ENCODE measurements around the gene CTNNA2.

CTNNA2 gene

DNA sequence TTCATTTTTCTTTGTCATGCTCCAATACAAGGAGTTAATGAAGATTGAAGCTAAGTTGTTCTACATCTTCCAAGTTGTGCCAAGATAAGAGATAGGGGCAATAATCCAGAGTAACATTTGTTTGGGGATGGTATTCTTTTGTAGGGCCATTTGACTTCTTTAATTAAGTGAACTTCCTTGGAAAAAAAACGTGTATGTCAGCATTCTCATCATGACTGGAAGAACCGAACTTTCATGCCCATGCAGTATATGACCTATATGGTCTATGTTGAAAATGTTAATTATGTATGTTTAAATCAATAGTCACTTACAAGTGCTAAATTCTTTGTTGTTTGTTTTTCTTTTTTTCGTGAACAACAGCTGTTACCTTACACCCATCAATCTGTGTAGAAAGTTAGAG lies 1111.2 kb downstream of the CTNNA2 start:
- TF ChIP-seq, protein P1, sequence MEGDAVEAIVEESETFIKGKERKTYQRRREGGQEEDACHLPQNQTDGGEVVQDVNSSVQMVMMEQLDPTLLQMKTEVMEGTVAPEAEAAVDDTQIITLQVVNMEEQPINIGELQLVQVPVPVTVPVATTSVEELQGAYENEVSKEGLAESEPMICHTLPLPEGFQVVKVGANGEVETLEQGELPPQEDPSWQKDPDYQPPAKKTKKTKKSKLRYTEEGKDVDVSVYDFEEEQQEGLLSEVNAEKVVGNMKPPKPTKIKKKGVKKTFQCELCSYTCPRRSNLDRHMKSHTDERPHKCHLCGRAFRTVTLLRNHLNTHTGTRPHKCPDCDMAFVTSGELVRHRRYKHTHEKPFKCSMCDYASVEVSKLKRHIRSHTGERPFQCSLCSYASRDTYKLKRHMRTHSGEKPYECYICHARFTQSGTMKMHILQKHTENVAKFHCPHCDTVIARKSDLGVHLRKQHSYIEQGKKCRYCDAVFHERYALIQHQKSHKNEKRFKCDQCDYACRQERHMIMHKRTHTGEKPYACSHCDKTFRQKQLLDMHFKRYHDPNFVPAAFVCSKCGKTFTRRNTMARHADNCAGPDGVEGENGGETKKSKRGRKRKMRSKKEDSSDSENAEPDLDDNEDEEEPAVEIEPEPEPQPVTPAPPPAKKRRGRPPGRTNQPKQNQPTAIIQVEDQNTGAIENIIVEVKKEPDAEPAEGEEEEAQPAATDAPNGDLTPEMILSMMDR (IDR thresholded peaks at IDR 0.05; ENCODE audit: low read depth, low read length): no peak
- DNase-seq: no peak
- Histone ChIP-seq H3K4me3 (ENCODE audit: low read depth, low read length) (no peak overlapping the region), H3K9me3 (ENCODE audit: severe bottlenecking) (no peaks in the 10 kb centered on the region), H3K27me3 (ENCODE audit: insufficient read depth, low read depth, severe bottlenecking) (no peaks in the 10 kb centered on the region), H3K27ac (no peak overlapping the region), H3K36me3 (no peaks in the 10 kb centered on the region)

DNA sequence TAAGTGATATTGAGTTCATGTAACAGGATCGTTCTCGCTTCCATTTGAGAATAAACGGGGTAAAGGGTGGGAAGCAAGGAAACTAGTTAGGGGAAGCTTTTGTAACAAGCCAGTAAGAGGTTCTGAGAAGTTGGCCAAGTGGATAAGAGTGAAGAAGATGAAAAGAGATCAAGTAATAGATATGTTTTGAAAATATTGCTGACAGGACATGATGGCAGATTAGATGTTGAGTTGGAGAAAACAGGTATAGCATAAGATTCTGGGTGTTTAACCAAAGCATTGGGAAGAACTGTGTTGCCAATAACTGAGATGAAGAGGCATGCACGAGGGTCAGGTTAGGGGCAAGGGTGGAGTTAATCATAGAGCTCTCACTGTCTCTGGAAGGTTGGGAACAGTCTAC lies 1121.7 kb downstream of the CTNNA2 start:
- no peaks in the 10 kb centered on the region for H3K27me3 ChIP-seq (ENCODE audit: insufficient read depth, low read depth, severe bottlenecking)
- TF ChIP-seq, protein P1 (IDR thresholded peaks at IDR 0.05; ENCODE audit: low read depth, low read length): no peak
- H3K9me3 ChIP-seq (ENCODE audit: severe bottlenecking): no peaks in the 10 kb centered on the region
- no peak overlapping the region for H3K27ac ChIP-seq
- no peaks in the 10 kb centered on the region for H3K36me3 ChIP-seq
- no peak for DNase-seq
- no peak overlapping the region for H3K4me3 ChIP-seq (ENCODE audit: low read depth, low read length)

DNA sequence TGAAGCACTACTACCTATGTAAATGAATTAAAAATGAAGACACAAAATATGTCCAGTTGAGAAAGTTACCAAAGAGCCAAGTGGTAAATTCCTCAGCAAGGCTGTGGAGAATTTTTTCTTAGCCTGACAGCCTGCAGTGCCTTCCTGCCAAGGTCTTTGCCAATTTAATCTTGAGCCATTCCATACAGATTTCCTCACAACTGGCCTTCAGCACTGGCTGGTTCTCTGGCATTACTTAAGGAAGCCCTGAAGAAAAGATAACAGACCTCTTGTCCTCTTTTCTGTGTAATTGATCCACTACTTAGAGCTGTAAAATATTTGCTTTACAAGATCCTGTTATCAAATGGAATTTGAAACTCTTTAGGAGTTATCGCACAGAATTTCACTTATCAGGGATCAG lies 1125.9 kb downstream of the CTNNA2 start:
- Histone ChIP-seq H3K27me3 (ENCODE audit: insufficient read depth, low read depth, severe bottlenecking) (no peaks in the 10 kb centered on the region), H3K4me3 (ENCODE audit: low read depth, low read length) (no peak overlapping the region), H3K9me3 (ENCODE audit: severe bottlenecking) (no peaks in the 10 kb centered on the region), H3K27ac (no peak overlapping the region), H3K36me3 (no peaks in the 10 kb centered on the region)
- no peak for DNase-seq
- TF ChIP-seq, protein P1 (IDR thresholded peaks at IDR 0.05; ENCODE audit: low read depth, low read length): no peak

DNA sequence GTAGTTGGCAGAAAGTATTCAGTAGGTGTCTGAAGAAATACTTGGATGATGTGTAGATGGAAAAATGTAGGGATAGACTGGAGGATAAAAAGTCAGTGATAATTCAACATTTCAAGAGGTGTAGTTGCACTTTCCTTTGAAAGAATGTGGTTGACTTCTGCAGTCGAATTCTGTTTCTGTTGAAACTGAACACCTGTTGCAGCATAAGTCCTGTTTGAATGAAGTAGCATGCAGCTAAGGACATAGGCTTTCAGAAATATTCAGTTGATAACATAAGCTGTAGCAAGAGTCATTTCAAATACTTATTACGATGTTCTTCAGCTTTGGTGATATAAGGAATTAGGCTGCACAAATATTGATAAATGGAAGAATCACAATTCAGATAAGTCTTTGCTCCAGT lies 1129.6 kb downstream of the CTNNA2 start:
- no peaks in the 10 kb centered on the region for H3K27me3 ChIP-seq (ENCODE audit: insufficient read depth, low read depth, severe bottlenecking)
- no peak overlapping the region for H3K27ac ChIP-seq
- no peaks in the 10 kb centered on the region for H3K9me3 ChIP-seq (ENCODE audit: severe bottlenecking)
- no peak overlapping the region for H3K4me3 ChIP-seq (ENCODE audit: low read depth, low read length)
- TF ChIP-seq, protein P1 (IDR thresholded peaks at IDR 0.05; ENCODE audit: low read depth, low read length): no peak
- no peaks in the 10 kb centered on the region for H3K36me3 ChIP-seq
- no peak for DNase-seq

DNA sequence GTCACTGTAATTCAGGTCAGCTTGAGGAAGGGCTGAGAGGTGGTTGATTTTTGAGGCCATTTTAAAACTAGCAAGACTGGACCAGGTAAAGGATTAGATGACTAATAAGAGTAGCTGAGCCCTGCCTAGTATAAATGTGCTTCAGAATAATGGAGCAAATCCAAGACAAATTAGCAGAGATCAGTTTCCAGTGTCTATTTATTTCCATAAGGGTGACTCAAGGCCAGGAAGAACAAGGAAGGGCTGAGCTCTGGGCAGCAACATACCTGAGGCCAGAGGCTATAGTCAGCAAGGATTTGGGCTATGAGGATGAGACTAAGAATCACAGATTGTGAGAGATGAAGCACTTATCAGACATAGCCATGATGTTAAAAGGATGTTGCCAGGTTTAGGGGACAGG lies 1130.7 kb downstream of the CTNNA2 start:
- H3K36me3 ChIP-seq: no peaks in the 10 kb centered on the region
- DNase-seq: no peak
- H3K27ac ChIP-seq: no peak overlapping the region
- H3K27me3 ChIP-seq (ENCODE audit: insufficient read depth, low read depth, severe bottlenecking): no peaks in the 10 kb centered on the region
- no peak overlapping the region for H3K4me3 ChIP-seq (ENCODE audit: low read depth, low read length)
- TF ChIP-seq, protein P1 (IDR thresholded peaks at IDR 0.05; ENCODE audit: low read depth, low read length): no peak
- H3K9me3 ChIP-seq (ENCODE audit: severe bottlenecking): no peaks in the 10 kb centered on the region

DNA sequence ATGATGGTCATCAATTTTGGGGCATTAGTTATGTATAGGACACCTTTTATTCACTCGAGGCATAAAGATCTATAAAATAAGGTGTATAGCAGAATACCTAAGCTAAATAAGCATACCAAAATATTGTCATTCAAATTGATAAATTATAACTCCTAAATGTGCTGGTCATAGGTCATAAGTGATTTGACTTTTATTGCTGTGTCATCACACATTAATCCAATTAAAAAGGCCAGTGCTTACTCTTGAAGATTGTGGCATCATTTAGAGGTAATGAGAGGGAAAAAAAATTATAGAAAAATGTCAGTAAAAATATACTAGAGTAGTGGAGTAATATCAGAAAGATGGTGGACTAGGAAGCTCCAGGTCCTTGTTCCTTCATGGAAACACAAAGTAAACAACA lies 1138.6 kb downstream of the CTNNA2 start:
- Histone ChIP-seq H3K27me3 (ENCODE audit: insufficient read depth, low read depth, severe bottlenecking) (no peaks in the 10 kb centered on the region), H3K9me3 (ENCODE audit: severe bottlenecking) (no peaks in the 10 kb centered on the region), H3K36me3 (no peaks in the 10 kb centered on the region), H3K27ac (no peak overlapping the region), H3K4me3 (ENCODE audit: low read depth, low read length) (no peak overlapping the region)
- TF ChIP-seq, protein P1 (IDR thresholded peaks at IDR 0.05; ENCODE audit: low read depth, low read length): no peak
- no peak for DNase-seq
